ENCODE data around the gene DEPDC5. TPM values are rescaled to one million over a fixed set of nuclear protein-coding genes. Genes with fewer than 3 reads are reported as not detected.
"Not testable (repeated sequence)": the region's sequence is repeated elsewhere in the genome, so short reads cannot be mapped to it uniquely, and the experiment has no call there.

Gene DEPDC5
- total RNA-seq, 4 donors from 2014 or later: 17.5 to 30.4 (median 22.8) TPM

DNA sequence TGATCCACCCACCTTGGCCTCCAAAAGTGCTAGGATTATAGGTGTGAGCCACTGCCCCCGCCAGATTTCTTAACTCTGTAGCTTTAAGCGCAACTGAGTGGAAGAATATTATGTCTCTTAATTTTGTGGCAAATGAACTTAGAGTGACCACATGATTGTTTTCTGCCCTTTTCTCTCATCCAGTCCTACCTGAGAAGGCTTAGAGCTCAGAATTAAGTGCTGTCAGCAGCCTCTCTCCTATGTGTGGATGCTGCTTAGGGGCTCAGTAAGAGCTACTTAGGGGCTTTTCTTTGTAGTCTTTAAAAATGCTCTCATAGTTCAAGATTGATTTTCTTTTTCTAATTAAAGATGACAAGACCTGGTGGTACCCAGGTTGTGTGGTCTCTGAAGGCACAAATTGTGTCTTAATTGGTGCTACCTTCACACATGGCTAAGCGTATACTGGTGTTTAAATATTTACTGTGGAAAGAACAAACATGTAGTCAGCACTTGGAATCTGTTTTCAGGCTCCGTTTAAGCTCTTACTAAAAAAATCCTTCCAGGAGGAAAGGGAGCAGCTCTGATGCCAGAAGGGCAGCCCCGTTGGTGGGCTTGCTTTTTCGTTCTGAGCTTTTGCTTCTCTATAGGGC lies 59.3 kb downstream of the DEPDC5 start:
- Histone ChIP-seq H3K9me3 (no peaks in the 10 kb centered on the region), H3K27me3 (no peaks in the 10 kb centered on the region), H3K4me3 (replicated peaks in 1 of 3) (no peak overlapping the region), H3K36me3 (peaks cover 34 to 50% of the 10 kb centered on the region in 2 donors), H3K27ac (no peak overlapping the region), H3K4me1 (no peaks in the 10 kb centered on the region)
- TF ChIP-seq, protein P1, sequence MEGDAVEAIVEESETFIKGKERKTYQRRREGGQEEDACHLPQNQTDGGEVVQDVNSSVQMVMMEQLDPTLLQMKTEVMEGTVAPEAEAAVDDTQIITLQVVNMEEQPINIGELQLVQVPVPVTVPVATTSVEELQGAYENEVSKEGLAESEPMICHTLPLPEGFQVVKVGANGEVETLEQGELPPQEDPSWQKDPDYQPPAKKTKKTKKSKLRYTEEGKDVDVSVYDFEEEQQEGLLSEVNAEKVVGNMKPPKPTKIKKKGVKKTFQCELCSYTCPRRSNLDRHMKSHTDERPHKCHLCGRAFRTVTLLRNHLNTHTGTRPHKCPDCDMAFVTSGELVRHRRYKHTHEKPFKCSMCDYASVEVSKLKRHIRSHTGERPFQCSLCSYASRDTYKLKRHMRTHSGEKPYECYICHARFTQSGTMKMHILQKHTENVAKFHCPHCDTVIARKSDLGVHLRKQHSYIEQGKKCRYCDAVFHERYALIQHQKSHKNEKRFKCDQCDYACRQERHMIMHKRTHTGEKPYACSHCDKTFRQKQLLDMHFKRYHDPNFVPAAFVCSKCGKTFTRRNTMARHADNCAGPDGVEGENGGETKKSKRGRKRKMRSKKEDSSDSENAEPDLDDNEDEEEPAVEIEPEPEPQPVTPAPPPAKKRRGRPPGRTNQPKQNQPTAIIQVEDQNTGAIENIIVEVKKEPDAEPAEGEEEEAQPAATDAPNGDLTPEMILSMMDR (IDR thresholded peaks at IDR 0.05): no peak
- TF ChIP-seq POLR2A (IDR thresholded peaks at IDR 0.05): no peak
- 84 to 87% methylated on average over 6 of the region's 6 CpGs for WGBS, 2 donors
- DNase-seq: no peak
- intact Hi-C loops (cut with DNase I): no loop called here

DNA sequence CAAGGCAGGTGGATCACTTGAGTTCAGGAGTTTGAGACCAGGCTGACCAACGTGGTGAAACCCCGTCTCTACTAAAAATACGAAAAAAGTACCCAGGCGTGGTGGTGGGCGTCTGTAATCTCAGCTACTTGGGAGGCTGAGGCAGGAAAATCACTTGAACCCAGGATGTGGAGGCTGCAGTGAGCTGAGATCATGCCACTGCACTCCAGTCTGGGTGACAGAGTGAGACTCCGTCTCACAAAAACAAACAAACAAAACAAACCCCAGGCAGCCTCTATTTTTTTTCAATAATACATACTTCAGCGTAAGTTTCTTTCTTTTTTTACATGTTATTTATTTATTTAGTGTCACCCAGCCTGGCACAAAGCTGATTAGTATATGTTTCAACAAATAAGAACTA lies 60.1 kb downstream of the DEPDC5 start:
- DNase-seq; intact Hi-C loops (cut with DNase I); H3K4me1 ChIP-seq; H3K4me3 ChIP-seq (replicated peaks in 1 of 3); H3K27ac ChIP-seq; H3K27me3 ChIP-seq; H3K9me3 ChIP-seq: not testable (repeated sequence)
- peaks cover 42 to 55% of the 10 kb centered on the region in 2 donors for H3K36me3 ChIP-seq
- WGBS, 2 donors: 90 to 91% methylated on average over 7 of the region's 7 CpGs

DNA sequence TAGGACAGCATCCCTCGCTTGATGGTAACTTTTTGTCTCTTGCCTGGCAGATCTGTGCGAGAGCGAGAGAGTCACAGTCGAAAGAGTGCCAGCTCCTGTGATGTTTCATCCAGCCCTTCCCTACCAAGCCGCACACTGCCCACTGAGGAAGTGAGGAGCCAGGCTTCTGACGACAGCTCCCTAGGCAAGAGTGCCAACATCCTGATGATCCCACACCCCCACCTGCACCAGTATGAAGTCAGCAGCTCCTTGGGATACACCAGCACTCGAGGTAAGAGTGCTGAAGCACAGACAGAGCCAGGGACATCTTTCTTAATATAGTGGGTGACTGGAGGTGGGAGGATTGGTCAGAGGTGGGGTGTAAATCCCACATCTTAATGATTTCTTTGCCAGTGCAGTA lies 61.1 kb downstream of the DEPDC5 start:
- Histone ChIP-seq H3K27me3 (no peaks in the 10 kb centered on the region), H3K27ac (no peak overlapping the region), H3K4me1 (no peaks in the 10 kb centered on the region), H3K4me3 (replicated peaks in 1 of 3) (no peak overlapping the region), H3K9me3 (no peaks in the 10 kb centered on the region), H3K36me3 (peaks cover 53 to 61% of the 10 kb centered on the region in 2 donors)
- no peak for DNase-seq
- no peak for TF ChIP-seq POLR2A (IDR thresholded peaks at IDR 0.05)
- TF ChIP-seq, protein P1 (IDR thresholded peaks at IDR 0.05): no peak
- 94 to 95% methylated on average over 7 of the region's 7 CpGs for WGBS, 2 donors
- intact Hi-C loops (cut with DNase I): no loop called here

DNA sequence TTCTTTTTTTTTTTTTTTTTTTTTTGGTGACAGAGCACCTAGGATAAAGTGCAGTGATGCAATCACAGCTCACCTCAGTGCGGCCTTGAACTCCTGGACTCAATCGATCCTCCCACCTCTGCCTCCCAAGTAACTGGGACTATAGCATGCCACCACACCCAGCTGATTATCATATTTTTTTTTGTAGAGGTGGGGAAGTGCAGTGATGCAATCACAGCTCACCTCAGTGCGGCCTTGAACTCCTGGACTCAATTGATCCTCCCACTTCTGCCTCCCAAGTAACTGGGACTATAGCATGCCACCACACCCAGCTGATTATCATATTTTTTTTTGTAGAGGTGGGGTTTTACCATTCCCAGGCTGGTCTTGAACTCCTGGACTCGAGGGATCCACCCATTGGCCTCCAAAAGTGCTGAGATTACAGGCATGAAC lies 61.6 kb downstream of the DEPDC5 start:
- peaks cover 54 to 65% of the 10 kb centered on the region in 2 donors for H3K36me3 ChIP-seq
- H3K27ac ChIP-seq; H3K4me1 ChIP-seq; H3K27me3 ChIP-seq; H3K4me3 ChIP-seq (replicated peaks in 1 of 3); DNase-seq; intact Hi-C loops (cut with DNase I); H3K9me3 ChIP-seq: not testable (repeated sequence)
- 95 to 100% methylated on average over 4 of the region's 4 CpGs for WGBS, 2 donors

DNA sequence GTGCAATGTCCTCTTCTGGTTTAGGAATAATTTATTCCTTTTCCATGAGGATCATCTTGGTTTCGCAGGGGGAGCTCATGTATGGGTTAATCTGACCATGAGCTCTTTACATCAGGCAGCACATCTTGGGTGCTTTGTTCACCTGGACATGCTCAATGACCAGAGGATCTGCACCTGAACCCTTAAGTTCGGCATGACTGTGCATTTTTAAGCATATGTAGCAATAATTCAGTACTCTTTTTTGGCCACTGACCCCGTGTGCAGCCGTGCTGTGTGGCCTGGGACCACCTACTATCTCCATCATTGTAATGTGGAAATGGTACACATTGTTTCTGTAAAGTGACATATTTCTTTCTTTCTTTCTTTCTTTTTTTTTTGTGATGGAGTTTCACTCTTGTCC lies 62.9 kb downstream of the DEPDC5 start:
- Histone ChIP-seq H3K36me3 (peaks cover 46 to 61% of the 10 kb centered on the region in 2 donors), H3K4me3 (replicated peaks in 1 of 3) (no peak overlapping the region), H3K27me3 (no peaks in the 10 kb centered on the region), H3K9me3 (no peaks in the 10 kb centered on the region), H3K27ac (no peak overlapping the region), H3K4me1 (no peaks in the 10 kb centered on the region)
- intact Hi-C loops (cut with DNase I): no loop called here
- TF ChIP-seq, protein P1 (IDR thresholded peaks at IDR 0.05): no peak
- no peak for TF ChIP-seq POLR2A (IDR thresholded peaks at IDR 0.05)
- WGBS, 2 donors: 94 to 98% methylated on average over 4 of the region's 4 CpGs
- DNase-seq: no peak

DNA sequence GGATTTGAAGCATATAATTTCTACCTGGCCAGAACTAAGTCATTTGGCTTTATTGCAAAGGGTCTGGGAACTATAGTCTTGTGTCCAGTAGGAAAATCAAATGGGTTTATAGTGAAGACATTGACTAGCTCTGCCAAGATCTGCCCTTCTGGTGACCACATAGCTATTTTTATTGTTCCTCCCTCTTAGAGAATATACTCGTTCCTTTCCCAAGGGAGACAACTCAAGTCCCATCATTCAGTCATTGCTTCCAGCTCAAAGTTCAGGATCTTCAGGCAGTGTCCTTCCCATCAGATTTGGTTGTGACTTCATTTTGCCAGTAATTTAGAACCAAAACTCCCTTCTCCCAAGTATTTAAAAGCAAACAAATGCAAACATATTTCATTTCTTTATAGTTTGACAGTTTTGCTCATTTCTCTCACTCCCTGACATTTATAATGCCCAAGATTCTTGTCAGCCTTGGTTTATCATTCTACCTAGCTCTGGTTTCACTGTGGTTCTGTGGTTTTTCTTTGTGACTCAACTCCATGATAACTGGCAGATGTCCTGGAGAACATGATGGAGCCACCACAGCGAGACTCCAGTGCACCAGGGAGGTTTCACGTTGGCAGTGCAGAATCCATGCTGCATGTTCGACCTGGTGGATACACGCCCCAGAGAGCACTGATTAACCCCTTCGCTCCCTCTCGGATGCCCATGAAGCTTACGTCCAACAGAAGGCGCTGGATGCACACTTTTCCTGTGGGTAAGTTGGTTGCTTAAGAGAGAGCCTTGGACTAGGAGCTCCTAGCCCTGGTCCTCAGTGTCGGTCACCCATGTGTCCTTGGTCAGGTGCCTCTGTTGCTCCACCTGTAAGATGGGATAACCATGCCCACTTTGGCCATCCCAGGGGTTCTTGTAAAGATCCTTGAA lies 64.9 kb downstream of the DEPDC5 start:
- Histone ChIP-seq H3K36me3 (peaks cover 59 to 65% of the 10 kb centered on the region in 2 donors), H3K9me3 (no peaks in the 10 kb centered on the region), H3K27me3 (no peaks in the 10 kb centered on the region), H3K4me3 (replicated peaks in 1 of 3) (no peak overlapping the region), H3K27ac (no peak overlapping the region), H3K4me1 (no peaks in the 10 kb centered on the region)
- intact Hi-C loops (cut with DNase I): no loop called here
- 76 to 79% methylated on average over 10 of the region's 10 CpGs for WGBS, 2 donors
- TF ChIP-seq POLR2A (IDR thresholded peaks at IDR 0.05): no peak
- TF ChIP-seq, protein P1 (IDR thresholded peaks at IDR 0.05): no peak
- DNase-seq: no peak
